Activated CD4-positive, alpha-beta T cell treated with anti-CD3 and anti-CD28 coated beads, Interleukin-2, amount 50 U/mL, for 1 hour (primary cell): ENCODE results near the gene CHURC1.
A peak's percentile ranks its signal among the peaks of the same experiment; 100 is the strongest.

ENCODE experiments used
- DNase-seq: peaks from one replicate; pipeline ENCODE4 v3.0.0-alpha.2; 2020

CHURC1 gene

GRCh38 chr14:64914237-64915028, at the start of gene CHURC1:
CHURC1 (plus strand) TSS chr14:64914455; CDS start chr14:64914496, 41 bp downstream.
- peak; percentile 98 for DNase-seq

DNA sequence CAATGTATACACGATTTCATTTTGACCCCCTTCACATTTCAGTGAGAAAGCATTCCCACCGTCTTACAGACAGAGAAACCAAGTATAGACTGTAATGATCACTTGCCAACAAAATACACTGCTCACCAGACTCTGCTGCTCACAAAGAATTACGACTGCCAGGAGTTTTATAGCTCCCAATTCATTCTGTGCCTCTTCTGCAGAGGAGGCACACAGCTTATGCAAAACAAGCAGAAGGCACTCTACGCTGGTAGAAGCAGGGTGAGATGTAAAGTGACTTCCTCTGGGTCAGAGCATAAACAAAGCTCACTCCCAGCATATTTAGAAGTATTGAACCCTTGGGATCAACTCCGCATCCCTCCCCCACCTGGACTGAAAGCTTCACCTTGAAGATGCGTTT, 49.1 kb upstream of the CHURC1 start:
- no peak for DNase-seq

- DNase-seq = no peak
Measured at GRCh38 chr14:64865992-64866391, 48.3 kb upstream of the CHURC1 start.

DNA sequence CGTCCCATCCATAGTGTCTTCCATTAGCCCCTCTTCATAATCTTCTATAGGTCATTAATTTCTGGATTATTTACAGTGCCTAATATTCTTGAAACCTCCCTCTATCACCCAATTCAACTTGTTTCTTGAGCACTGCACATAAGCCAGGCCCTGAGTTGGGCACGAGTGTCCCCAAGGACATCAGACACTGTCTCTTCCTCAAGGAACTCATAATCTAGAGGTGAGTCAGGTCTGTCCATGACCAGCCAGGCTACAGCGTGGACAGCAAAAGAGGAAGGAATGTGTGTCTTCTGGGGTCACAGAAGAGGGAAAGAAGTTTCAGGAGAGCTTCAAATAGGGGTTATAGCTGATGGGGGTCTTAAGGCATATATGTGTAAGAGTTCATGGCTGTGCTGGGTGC, 47.1 kb upstream of the CHURC1 start:
- DNase-seq = no peak

GRCh38 chr14:64868379-64868778, 45.9 kb upstream of the CHURC1 start:
- DNase-seq = no peak

DNA sequence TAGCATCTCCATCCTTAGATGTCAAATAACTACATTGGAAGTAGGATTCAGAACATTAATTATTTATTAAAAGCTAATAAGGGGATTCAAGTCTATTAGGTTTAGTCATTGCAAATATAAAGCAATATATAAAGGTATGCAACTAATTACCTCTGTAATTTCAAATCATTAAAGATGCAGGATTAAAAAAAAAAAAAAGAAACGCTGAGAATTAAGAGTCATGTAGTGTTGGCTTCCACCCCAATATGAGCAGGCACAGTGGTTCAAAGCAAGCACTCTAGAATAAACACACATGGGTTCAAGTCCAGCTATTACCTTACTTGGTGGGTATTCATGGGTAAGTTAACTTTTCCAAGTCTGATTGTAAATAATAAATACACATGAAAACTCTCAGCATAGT, 45.4 kb upstream of the CHURC1 start:
- no peak for DNase-seq

GRCh38 chr14:64870160-64870559, 44.1 kb upstream of the CHURC1 start:
- no peak for DNase-seq

GRCh38 chr14:64871344-64871743, 42.9 kb upstream of the CHURC1 start:
- DNase-seq = no peak

- DNase-seq = no peak
Measured at GRCh38 chr14:64873506-64874219, 40.6 kb upstream of the CHURC1 start.

GRCh38 chr14:64875350-64875749, 38.9 kb upstream of the CHURC1 start:
- no peak for DNase-seq

DNA sequence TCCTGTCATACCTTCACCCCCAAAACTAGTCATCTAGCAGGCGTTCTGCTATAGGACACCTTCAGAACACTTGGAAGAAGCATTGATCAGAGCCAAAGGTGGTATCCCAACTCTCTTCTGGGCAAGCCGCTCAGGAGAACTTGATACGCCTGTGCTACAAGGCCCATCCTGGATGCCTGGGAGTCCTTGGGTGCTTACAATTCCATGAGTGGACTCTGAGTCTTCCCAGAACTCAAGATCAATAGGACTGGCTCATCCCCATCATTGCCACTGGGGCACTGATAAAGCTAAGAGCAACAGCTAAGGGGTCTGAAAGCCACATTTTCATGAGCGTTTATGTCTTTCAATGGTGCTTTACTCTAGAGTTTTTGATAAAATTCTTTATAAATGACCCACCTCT, 36.4 kb upstream of the CHURC1 start:
- DNase-seq = no peak

- DNase-seq = no peak
Measured at GRCh38 chr14:64878837-64879634, 35.2 kb upstream of the CHURC1 start.

DNA sequence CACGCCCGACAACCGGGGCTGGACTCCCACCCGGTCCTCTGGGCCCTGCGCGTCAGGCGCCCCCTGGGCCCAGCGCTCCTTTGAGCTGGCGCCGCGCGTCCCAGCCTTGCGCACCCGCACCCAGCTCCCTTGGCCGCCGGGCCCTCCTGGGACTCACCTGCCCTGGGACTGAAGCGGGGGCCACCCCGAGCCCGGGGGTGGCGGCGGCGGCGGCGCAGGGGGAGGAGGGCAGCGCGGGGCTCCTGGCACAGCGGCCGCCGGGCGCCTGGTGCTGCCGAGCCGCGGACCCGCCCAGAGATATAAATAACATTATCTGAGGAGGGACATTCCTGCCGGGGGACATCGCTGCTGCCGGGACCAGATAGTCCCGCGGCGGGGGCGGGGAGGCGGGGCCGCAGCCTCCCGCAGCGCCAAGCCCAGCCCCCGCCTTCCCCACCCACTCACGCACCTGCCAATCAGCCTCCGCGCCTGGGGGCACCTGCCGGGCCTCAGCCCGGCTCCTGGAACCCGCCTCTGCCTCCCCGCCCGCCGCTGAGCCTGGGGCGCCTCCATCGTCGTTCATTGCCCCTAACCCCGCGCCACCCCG, 34.5 kb upstream of the CHURC1 start, which contains the start of gene SPTB:
TSS of gene SPTB (minus strand) at position 273 of the 586 bp plus-strand sequence. CDS start 56,813 bp downstream, outside the sequence.
- peak; percentile 55 for DNase-seq

- DNase-seq = peak; percentile 58
Measured at GRCh38 chr14:64880221-64881121, 33.8 kb upstream of the CHURC1 start.

DNA sequence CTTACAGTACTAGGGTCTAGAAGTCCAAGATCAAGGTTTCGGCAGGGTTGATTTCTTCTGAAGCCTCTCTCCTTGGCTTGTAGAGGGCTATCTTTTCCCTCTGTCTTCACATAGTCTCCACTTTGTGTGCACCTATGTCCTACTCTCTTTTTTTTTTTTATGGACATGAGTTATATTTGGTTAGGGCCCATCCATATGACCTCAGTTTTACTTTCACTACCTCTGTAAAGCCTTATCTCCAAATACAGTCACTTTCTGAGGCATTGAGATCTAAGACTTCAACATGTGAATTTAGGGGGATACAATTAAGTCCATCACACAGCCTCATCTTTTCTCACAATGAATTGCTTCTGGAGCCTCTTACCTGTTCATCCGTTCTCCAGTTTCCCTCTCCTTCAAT, 28.7 kb upstream of the CHURC1 start:
- no peak for DNase-seq

- no peak for DNase-seq
Measured at GRCh38 chr14:64889352-64889751, 24.9 kb upstream of the CHURC1 start.

DNA sequence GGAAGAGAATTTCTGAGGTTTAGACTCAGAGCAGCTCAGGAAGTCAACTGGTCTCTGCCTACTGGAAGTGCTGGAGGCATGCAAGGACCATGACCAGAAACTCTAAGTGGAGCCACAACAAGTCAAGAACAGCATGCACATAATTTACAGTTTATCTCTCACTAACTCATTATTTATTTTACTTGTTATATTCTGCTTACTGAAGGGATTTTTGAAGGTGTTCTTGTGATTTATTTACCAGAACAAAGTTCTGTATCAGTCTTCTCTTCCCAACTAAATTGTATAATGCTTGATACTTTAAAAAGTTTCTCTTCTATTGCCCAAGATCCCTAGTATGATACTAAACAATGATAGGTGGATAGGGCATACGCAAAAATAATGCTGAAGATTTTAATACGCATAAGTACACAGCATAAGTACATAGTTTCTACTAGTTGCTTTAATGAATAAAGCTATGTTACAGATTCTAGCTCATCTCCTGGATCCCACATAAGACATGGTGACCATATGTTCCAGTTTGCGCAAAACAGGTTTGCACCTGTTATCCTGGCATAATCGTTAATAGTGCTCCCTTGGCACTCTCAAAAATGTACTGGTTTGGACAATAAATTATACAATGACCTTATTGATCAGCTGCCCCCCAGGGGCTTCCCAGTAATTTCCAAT, 22.9 kb upstream of the CHURC1 start:
- DNase-seq = no peak

DNA sequence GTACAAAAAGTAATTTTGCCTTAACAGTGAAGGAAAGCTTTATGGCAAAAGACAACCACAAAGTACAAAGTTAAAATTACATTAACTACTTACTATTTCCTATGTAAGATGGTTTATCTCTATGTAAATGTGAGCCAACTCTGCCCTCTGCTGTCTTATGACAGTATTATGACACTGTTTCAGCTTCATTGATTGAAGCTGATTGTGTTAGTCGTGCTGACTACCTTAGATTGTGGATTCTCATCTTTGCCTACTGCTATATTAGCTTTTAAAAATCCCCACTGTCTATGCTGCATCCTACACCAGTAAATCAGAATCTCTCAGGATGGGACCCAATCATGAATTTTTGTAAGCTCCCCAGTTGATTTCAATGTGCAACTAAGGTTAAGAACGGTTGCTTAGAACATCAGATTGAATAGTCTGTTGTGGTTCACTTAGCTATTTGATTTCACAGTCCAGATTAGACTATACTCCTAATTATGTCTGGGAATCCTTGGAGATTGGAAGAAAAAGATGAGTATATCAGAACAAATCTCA, 22.3 kb upstream of the CHURC1 start:
- DNase-seq = no peak

GRCh38 chr14:64899958-64900357, 14.3 kb upstream of the CHURC1 start:
- DNase-seq = no peak

GRCh38 chr14:64906022-64906421, 8.2 kb upstream of the CHURC1 start:
- DNase-seq = no peak
